ENCODE results near the gene C10orf71. TPM values are rescaled to one million over a fixed set of nuclear protein-coding genes. Genes with fewer than 3 reads are reported as not detected.

C10orf71 gene
- polyA plus RNA-seq (ENCODE audit: low read depth in 6 of 6) = not detected

GRCh38 chr10:49298983-49299815 lies at the start of gene C10orf71:
TSS of gene C10orf71 (plus strand) at chr10:49299170. CDS start at chr10:49322546, 23,376 bp downstream.
- peak within 1 kb of the TSS in 4 of 6 donors; percentile 50 to 71 (median 60) for H3K27ac Mint-ChIP-seq
- peak within 1 kb of the TSS in 5 of 8 donors; percentile 12 to 54 (median 42) for H3K4me3 Mint-ChIP-seq
- H3K27me3 Mint-ChIP-seq = no peaks in the 10 kb centered on the region
- H3K4me1 Mint-ChIP-seq = peaks cover 13 to 30% (median 17%) of the 10 kb centered on the region in 3 donors
- DNase-seq (no peak), ATAC-seq (ENCODE audit: low read depth in 2 of 2) (no peak)
- no peaks in the 10 kb centered on the region for H3K36me3 Mint-ChIP-seq
- H3K9me3 Mint-ChIP-seq = no peaks in the 10 kb centered on the region

GRCh38 chr10:49252313-49253034 lies 46.5 kb upstream of the C10orf71 start:
- Mint-ChIP-seq H3K27ac (no peak overlapping the region), H3K4me1 (peaks cover 0 to 13% (median 4%) of the 10 kb centered on the region in 3 donors), H3K4me3 (no peak overlapping the region), H3K36me3 (peaks cover 0 to 4% of the 10 kb centered on the region in 2 donors), H3K27me3 (no peaks in the 10 kb centered on the region), H3K9me3 (peaks cover 0 to 10% (median 0%) of the 10 kb centered on the region in 7 donors)
- ATAC-seq (ENCODE audit: low read depth in 2 of 2) = no peak
- no peak for DNase-seq

- Mint-ChIP-seq H3K4me1 (peaks cover 0 to 14% (median 4%) of the 10 kb centered on the region in 3 donors), H3K27me3 (no peaks in the 10 kb centered on the region), H3K9me3 (peaks cover 0 to 6% (median 0%) of the 10 kb centered on the region in 7 donors), H3K27ac (no peak overlapping the region), H3K4me3 (no peak overlapping the region), H3K36me3 (peaks cover 0 to 4% of the 10 kb centered on the region in 2 donors)
- no peak for DNase-seq
- no peak for ATAC-seq (ENCODE audit: low read depth in 2 of 2)
Observed at GRCh38 chr10:49253340-49253906, 45.5 kb upstream of the C10orf71 start.

GRCh38 chr10:49254150-49254549 lies 44.8 kb upstream of the C10orf71 start:
- no peak for ATAC-seq (ENCODE audit: low read depth in 2 of 2)
- peaks cover 0 to 4% of the 10 kb centered on the region in 2 donors for H3K36me3 Mint-ChIP-seq
- H3K9me3 Mint-ChIP-seq = peaks cover 0 to 5% (median 0%) of the 10 kb centered on the region in 7 donors
- DNase-seq = no peak
- H3K4me1 Mint-ChIP-seq = peaks cover 0 to 14% (median 4%) of the 10 kb centered on the region in 3 donors
- H3K4me3 Mint-ChIP-seq = no peak overlapping the region
- H3K27ac Mint-ChIP-seq = no peak overlapping the region
- H3K27me3 Mint-ChIP-seq = no peaks in the 10 kb centered on the region

- peaks cover 0 to 5% (median 0%) of the 10 kb centered on the region in 7 donors for H3K9me3 Mint-ChIP-seq
- ATAC-seq (ENCODE audit: low read depth in 2 of 2) (peak; percentile 67 to 78), DNase-seq (peak; percentile 19)
- no peaks in the 10 kb centered on the region for H3K27me3 Mint-ChIP-seq
- peak overlapping the region in 1 of 6 donors; percentile 43 for H3K27ac Mint-ChIP-seq
- peaks cover 0 to 14% (median 4%) of the 10 kb centered on the region in 3 donors for H3K4me1 Mint-ChIP-seq
- no peak overlapping the region for H3K4me3 Mint-ChIP-seq
- peaks cover 0 to 4% of the 10 kb centered on the region in 2 donors for H3K36me3 Mint-ChIP-seq
Observed at GRCh38 chr10:49254556-49255318, 44.2 kb upstream of the C10orf71 start.

- ATAC-seq (ENCODE audit: low read depth in 2 of 2) = no peak
- no peak for DNase-seq
- H3K36me3 Mint-ChIP-seq = peaks cover 0 to 4% of the 10 kb centered on the region in 2 donors
- H3K27me3 Mint-ChIP-seq = peaks cover 0 to under 1% (median 0%) of the 10 kb centered on the region in 3 donors
- H3K9me3 Mint-ChIP-seq = peaks cover 0 to 5% (median 0%) of the 10 kb centered on the region in 7 donors
- peak overlapping the region in 1 of 8 donors; percentile 32 for H3K4me3 Mint-ChIP-seq
- peak overlapping the region in 2 of 6 donors; percentile 45 to 65 for H3K27ac Mint-ChIP-seq
- H3K4me1 Mint-ChIP-seq = peaks cover 0 to 14% (median 4%) of the 10 kb centered on the region in 3 donors
Observed at GRCh38 chr10:49255883-49256282, 43.1 kb upstream of the C10orf71 start.

GRCh38 chr10:49257154-49257553 lies 41.8 kb upstream of the C10orf71 start:
- Mint-ChIP-seq H3K4me1 (peaks cover 0 to 14% (median 4%) of the 10 kb centered on the region in 3 donors), H3K27me3 (peaks cover 0 to 5% (median 0%) of the 10 kb centered on the region in 3 donors), H3K9me3 (peaks cover 0 to 5% (median 0%) of the 10 kb centered on the region in 7 donors), H3K36me3 (peaks cover 0 to 4% of the 10 kb centered on the region in 2 donors), H3K27ac (no peak overlapping the region), H3K4me3 (no peak overlapping the region)
- ATAC-seq (ENCODE audit: low read depth in 2 of 2) (peak; percentile 76 to 78), DNase-seq (peak; percentile 19)

- ATAC-seq (ENCODE audit: low read depth in 2 of 2) (no peak), DNase-seq (no peak)
- Mint-ChIP-seq H3K4me1 (peaks cover 0 to 11% (median 4%) of the 10 kb centered on the region in 3 donors), H3K9me3 (no peaks in the 10 kb centered on the region), H3K4me3 (peak overlapping the region in 1 of 8 donors; percentile 17), H3K36me3 (no peaks in the 10 kb centered on the region), H3K27ac (peak overlapping the region in 1 of 6 donors; percentile 5), H3K27me3 (peaks cover 0 to 5% (median 0%) of the 10 kb centered on the region in 3 donors)
Observed at GRCh38 chr10:49257626-49258349, 41.2 kb upstream of the C10orf71 start.

- no peaks in the 10 kb centered on the region for H3K36me3 Mint-ChIP-seq
- peaks cover 0 to under 1% (median 0%) of the 10 kb centered on the region in 7 donors for H3K9me3 Mint-ChIP-seq
- H3K4me1 Mint-ChIP-seq = peaks cover 0 to 11% (median 4%) of the 10 kb centered on the region in 3 donors
- DNase-seq (no peak), ATAC-seq (ENCODE audit: low read depth in 2 of 2) (no peak)
- peaks cover 0 to 5% (median 0%) of the 10 kb centered on the region in 3 donors for H3K27me3 Mint-ChIP-seq
- no peak overlapping the region for H3K27ac Mint-ChIP-seq
- no peak overlapping the region for H3K4me3 Mint-ChIP-seq
Observed at GRCh38 chr10:49258350-49258683, 40.7 kb upstream of the C10orf71 start.

GRCh38 chr10:49260644-49261296 lies 38.2 kb upstream of the C10orf71 start:
- H3K4me1 Mint-ChIP-seq = peaks cover 0 to 11% (median 4%) of the 10 kb centered on the region in 3 donors
- H3K27me3 Mint-ChIP-seq = peaks cover 0 to 5% (median 0%) of the 10 kb centered on the region in 3 donors
- peaks cover 13 to 20% of the 10 kb centered on the region in 2 donors for H3K36me3 Mint-ChIP-seq
- no peak for DNase-seq
- no peak for ATAC-seq (ENCODE audit: low read depth in 2 of 2)
- H3K9me3 Mint-ChIP-seq = peaks cover 6 to 23% (median 12%) of the 10 kb centered on the region in 7 donors
- peak overlapping the region in 1 of 6 donors; percentile 10 for H3K27ac Mint-ChIP-seq
- H3K4me3 Mint-ChIP-seq = no peak overlapping the region

GRCh38 chr10:49263591-49263990 lies 35.4 kb upstream of the C10orf71 start:
- Mint-ChIP-seq H3K36me3 (peaks cover 18 to 33% of the 10 kb centered on the region in 2 donors), H3K4me1 (no peaks in the 10 kb centered on the region), H3K27me3 (peaks cover 0 to 5% (median 0%) of the 10 kb centered on the region in 3 donors), H3K27ac (no peak overlapping the region), H3K4me3 (no peak overlapping the region), H3K9me3 (peaks cover 9 to 45% (median 26%) of the 10 kb centered on the region in 7 donors)
- DNase-seq (no peak), ATAC-seq (ENCODE audit: low read depth in 2 of 2) (no peak)

All from naive B cell (primary cell).